ENCODE measurements around the gene SORBS2.
"Not testable (repeated sequence)": the region's sequence is repeated elsewhere in the genome, so short reads cannot be mapped to it uniquely, and the experiment has no call there.

Gene SORBS2

GRCh38 chr4:185811509-185812364, at the start of gene SORBS2:
Gene SORBS2 (minus strand): TSS chr4:185812194. CDS start chr4:185690571, 121,623 bp downstream.
- intact Hi-C loops (cut with micrococcal nuclease) = no loop called here
- no peaks in the 10 kb centered on the region for H3K4me1 Mint-ChIP-seq (ENCODE audit: low read depth)
- no peaks in the 10 kb centered on the region for H3K36me3 Mint-ChIP-seq (ENCODE audit: low read depth)
- H3K9me3 Mint-ChIP-seq = no peaks in the 10 kb centered on the region
- no peak within 1 kb of the TSS for H3K27ac Mint-ChIP-seq
- peaks cover 8% of the 10 kb centered on the region for H3K27me3 Mint-ChIP-seq
- H3K4me3 Mint-ChIP-seq = no peak within 1 kb of the TSS

DNA sequence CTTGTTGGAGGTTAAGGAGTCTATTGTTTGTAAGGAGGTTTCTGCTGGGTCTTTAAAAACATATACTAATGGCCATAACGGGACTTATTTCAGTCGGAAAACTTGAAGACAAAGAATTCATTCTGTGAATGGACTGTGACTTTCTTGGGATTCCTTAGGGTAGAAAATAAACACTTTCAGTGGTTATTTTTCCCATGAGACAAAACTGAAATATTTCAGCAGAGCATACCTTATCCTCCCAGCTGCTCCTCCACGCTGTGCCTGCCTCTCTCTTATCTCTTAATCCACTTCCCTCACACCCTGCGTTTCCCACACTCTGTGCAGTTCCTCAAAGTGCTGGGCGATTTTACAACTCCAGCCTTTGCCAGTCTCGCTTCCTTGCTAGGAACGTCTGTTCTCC, 47.1 kb upstream of the SORBS2 start:
- Mint-ChIP-seq H3K4me3 (no peak overlapping the region), H3K27ac (no peak overlapping the region), H3K9me3 (peaks cover 13% of the 10 kb centered on the region), H3K4me1 (ENCODE audit: low read depth) (no peaks in the 10 kb centered on the region), H3K27me3 (peaks cover 1% of the 10 kb centered on the region), H3K36me3 (ENCODE audit: low read depth) (no peaks in the 10 kb centered on the region)
- intact Hi-C loops (cut with micrococcal nuclease) = no loop called here

DNA sequence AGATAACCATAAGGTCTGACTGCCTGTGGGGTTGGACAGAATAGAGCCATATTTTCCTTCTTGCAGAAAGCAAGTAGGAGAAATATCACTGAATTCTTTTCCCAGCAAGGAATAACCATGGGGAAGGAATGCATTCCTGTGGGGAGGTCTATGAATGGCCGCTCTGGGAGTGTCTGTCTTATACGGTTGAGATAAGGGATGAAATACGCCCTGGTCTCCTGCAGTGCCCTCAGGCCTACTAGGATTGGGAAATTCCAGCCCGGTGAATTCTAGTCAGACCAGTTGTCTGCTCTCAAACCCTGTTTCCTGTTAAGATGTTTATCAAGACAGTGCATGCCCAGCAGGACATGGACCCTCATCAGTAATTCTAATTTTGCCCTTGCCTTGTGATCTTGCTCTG, 45.6 kb upstream of the SORBS2 start:
- H3K36me3 Mint-ChIP-seq (ENCODE audit: low read depth); intact Hi-C loops (cut with micrococcal nuclease); H3K4me3 Mint-ChIP-seq; H3K27ac Mint-ChIP-seq; H3K4me1 Mint-ChIP-seq (ENCODE audit: low read depth); H3K27me3 Mint-ChIP-seq: not testable (repeated sequence)
- H3K9me3 Mint-ChIP-seq = peaks cover 13% of the 10 kb centered on the region

DNA sequence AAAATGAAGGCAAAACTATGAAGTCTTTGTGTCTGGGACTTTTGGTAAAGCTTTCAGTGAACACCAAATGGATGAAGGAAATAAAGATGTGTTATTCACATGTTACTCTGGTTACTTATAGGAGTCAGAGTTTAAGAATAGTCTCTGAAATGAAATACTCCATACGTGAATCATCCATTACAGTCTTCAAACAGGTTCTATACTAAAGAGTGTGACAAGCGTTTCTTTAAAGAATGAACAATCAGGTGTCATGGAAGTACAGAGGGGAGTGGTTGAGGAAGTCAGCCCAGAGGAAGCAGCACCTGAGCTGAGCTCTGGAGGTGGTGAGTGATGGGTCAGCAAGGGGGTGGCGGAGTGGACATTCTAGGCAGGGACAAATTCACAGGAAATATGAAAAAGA, 41.8 kb upstream of the SORBS2 start:
- H3K27me3 Mint-ChIP-seq = no peaks in the 10 kb centered on the region
- peaks cover 13% of the 10 kb centered on the region for H3K9me3 Mint-ChIP-seq
- no peaks in the 10 kb centered on the region for H3K36me3 Mint-ChIP-seq (ENCODE audit: low read depth)
- intact Hi-C loops (cut with micrococcal nuclease) = no loop called here
- no peak overlapping the region for H3K4me3 Mint-ChIP-seq
- no peaks in the 10 kb centered on the region for H3K4me1 Mint-ChIP-seq (ENCODE audit: low read depth)
- H3K27ac Mint-ChIP-seq = no peak overlapping the region

DNA sequence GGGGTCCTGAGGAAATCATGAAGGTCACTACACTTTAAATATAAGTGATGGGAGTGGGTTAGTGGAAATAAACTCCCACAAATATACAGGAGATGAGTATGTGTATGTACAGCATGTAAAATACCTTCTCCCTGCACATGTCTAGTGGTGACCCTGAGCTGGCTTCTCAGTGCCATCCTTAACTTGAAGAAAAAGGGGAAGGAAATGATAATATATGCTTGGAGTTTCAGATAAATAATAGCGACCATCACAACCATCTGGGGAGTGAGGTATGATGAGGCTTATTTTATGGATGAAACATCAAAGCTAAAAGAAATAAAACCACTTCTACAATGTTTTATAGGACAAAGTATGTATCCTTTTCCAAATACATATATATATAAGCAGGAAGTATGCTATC, 41.0 kb upstream of the SORBS2 start:
- H3K4me3 Mint-ChIP-seq = no peak overlapping the region

GRCh38 chr4:185849664-185850550, 37.9 kb upstream of the SORBS2 start:
- H3K4me3 Mint-ChIP-seq = no peak overlapping the region
- H3K27me3 Mint-ChIP-seq = no peaks in the 10 kb centered on the region
- intact Hi-C loops (cut with micrococcal nuclease) = no loop called here
- no peak overlapping the region for H3K27ac Mint-ChIP-seq
- H3K9me3 Mint-ChIP-seq = no peaks in the 10 kb centered on the region
- no peaks in the 10 kb centered on the region for H3K4me1 Mint-ChIP-seq (ENCODE audit: low read depth)
- H3K36me3 Mint-ChIP-seq (ENCODE audit: low read depth) = no peaks in the 10 kb centered on the region

More for the DNA sequence above, 41.0 kb upstream of the SORBS2 start:
- Mint-ChIP-seq H3K9me3 (peaks cover 8% of the 10 kb centered on the region), H3K4me1 (ENCODE audit: low read depth) (no peaks in the 10 kb centered on the region), H3K27me3 (no peaks in the 10 kb centered on the region), H3K36me3 (ENCODE audit: low read depth) (no peaks in the 10 kb centered on the region), H3K27ac (no peak overlapping the region)
- intact Hi-C loops (cut with micrococcal nuclease) = no loop called here

DNA sequence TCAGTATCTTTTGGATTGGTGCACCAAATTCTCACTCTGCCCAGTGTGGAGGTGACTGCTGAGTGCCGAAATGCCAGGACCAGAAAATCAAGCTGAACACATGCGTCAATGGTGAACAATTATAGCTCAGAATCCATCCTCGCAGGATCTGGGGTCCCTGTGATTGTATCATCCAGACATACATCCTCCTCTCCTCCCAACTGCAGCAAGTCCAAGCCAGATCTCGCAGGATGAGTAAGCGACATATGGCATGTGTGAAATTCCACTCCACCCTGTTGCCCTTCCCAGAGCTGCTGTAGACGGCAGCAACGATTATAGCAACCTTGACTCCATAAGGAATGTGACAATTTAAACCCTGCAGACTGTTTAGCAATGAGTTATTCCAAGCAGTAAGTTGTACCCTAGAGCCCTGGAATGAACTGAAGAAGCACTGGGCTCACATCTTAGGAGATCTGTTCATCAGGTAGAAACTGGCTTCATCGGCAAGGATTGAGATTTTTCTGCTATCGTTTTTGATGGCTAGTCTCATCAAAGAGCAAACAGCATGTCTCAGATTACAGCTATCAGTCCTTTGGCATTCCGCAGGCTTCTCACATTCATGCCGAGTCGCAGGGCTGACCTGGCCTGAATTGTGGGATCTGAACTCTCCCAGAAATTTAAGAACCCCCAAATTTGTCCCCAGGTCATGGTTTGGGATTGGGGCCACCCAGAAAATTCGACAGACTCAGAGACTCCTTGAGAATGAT, 35.5 kb upstream of the SORBS2 start:
- H3K4me3 Mint-ChIP-seq = no peak overlapping the region
- H3K27me3 Mint-ChIP-seq = no peaks in the 10 kb centered on the region

GRCh38 chr4:185846505-185847150, 34.6 kb upstream of the SORBS2 start:
- Mint-ChIP-seq H3K4me3 (no peak overlapping the region), H3K4me1 (ENCODE audit: low read depth) (no peaks in the 10 kb centered on the region), H3K27ac (no peak overlapping the region), H3K9me3 (no peaks in the 10 kb centered on the region), H3K36me3 (ENCODE audit: low read depth) (no peaks in the 10 kb centered on the region), H3K27me3 (no peaks in the 10 kb centered on the region)
- intact Hi-C loops (cut with micrococcal nuclease) = no loop called here

More for the DNA sequence above, 35.5 kb upstream of the SORBS2 start:
- Mint-ChIP-seq H3K36me3 (ENCODE audit: low read depth) (no peaks in the 10 kb centered on the region), H3K27ac (no peak overlapping the region), H3K4me1 (ENCODE audit: low read depth) (no peaks in the 10 kb centered on the region), H3K9me3 (no peaks in the 10 kb centered on the region)
- intact Hi-C loops (cut with micrococcal nuclease) = no loop called here

DNA sequence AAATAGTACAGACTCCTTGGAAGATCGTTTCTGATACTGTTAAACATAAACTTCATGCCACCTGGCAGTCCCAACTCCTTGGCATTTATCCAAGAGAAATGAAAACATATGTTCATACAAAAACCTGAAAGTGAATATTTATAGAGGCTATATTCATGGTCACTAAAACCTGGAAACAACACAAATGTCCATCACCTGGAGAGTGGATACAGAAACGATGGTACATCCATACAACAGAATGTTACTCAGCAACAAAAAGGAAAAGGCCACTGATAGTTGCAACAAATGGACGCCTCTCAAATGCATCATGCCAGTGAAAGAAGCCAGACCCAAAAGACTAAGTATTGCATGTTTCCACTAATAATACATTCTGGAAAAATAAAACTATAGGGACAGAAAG, 34.0 kb upstream of the SORBS2 start:
- Mint-ChIP-seq H3K27me3 (no peaks in the 10 kb centered on the region), H3K27ac (no peak overlapping the region), H3K4me1 (ENCODE audit: low read depth) (no peaks in the 10 kb centered on the region), H3K4me3 (no peak overlapping the region), H3K9me3 (no peaks in the 10 kb centered on the region), H3K36me3 (ENCODE audit: low read depth) (no peaks in the 10 kb centered on the region)
- intact Hi-C loops (cut with micrococcal nuclease) = no loop called here

- H3K27ac Mint-ChIP-seq = no peak overlapping the region
- H3K36me3 Mint-ChIP-seq (ENCODE audit: low read depth) = no peaks in the 10 kb centered on the region
- no peak overlapping the region for H3K4me3 Mint-ChIP-seq
- no peaks in the 10 kb centered on the region for H3K9me3 Mint-ChIP-seq
- no peaks in the 10 kb centered on the region for H3K4me1 Mint-ChIP-seq (ENCODE audit: low read depth)
- intact Hi-C loops (cut with micrococcal nuclease) = no loop called here
- H3K27me3 Mint-ChIP-seq = no peaks in the 10 kb centered on the region
These were observed 29.5 kb upstream of the SORBS2 start for GRCh38 chr4:185841451-185841850.

DNA sequence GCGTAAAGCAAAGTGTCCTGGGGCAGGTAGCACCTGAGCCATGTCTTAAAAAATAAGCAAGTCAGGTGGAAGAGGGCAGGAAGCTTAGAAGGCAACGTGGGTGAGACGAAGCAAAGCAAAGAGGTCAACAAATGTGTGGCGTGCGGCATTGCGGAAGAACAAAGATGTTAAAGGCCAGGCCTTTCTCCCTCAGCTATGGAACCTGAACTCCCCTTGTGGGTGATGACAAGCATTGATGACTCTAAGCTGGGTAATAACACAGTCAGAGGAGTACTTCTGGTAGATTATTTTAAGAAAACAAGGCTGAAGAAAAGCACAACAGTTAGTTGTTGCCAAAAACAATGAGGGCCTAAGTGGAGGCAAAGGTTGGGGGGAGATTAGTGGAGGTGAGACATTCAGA, 29.0 kb upstream of the SORBS2 start:
- H3K4me3 Mint-ChIP-seq = no peak overlapping the region
- no peaks in the 10 kb centered on the region for H3K27me3 Mint-ChIP-seq
- no peaks in the 10 kb centered on the region for H3K9me3 Mint-ChIP-seq
- intact Hi-C loops (cut with micrococcal nuclease) = no loop called here
- no peaks in the 10 kb centered on the region for H3K4me1 Mint-ChIP-seq (ENCODE audit: low read depth)
- no peaks in the 10 kb centered on the region for H3K36me3 Mint-ChIP-seq (ENCODE audit: low read depth)
- H3K27ac Mint-ChIP-seq = no peak overlapping the region

- no peak overlapping the region for H3K27ac Mint-ChIP-seq
- H3K36me3 Mint-ChIP-seq (ENCODE audit: low read depth) = no peaks in the 10 kb centered on the region
- H3K9me3 Mint-ChIP-seq = no peaks in the 10 kb centered on the region
- intact Hi-C loops (cut with micrococcal nuclease) = no loop called here
- no peak overlapping the region for H3K4me3 Mint-ChIP-seq
- H3K27me3 Mint-ChIP-seq = no peaks in the 10 kb centered on the region
- no peaks in the 10 kb centered on the region for H3K4me1 Mint-ChIP-seq (ENCODE audit: low read depth)
These were observed 28.2 kb upstream of the SORBS2 start for GRCh38 chr4:185840201-185840600.

DNA sequence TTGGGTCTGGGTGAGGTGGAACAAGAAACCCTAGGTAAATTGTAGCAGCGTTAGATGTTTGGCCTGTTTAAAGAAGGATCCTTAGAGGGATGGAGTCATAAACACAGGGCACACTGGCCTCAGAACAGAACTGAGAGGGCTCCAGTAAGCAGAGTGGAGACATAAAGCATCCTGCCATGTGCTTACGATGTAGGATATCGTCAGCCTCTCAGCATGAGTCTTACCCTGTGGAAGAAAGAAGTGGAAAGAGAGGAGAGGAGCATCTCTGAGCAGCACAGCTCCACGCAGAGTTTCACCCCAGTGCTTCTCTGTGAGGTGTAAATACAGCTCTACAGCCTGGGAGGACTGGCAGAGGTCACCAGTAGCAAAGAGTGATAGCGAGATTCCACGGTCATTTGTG, 27.8 kb upstream of the SORBS2 start:
- H3K4me3 Mint-ChIP-seq = no peak overlapping the region
- H3K4me1 Mint-ChIP-seq (ENCODE audit: low read depth) = no peaks in the 10 kb centered on the region
- H3K9me3 Mint-ChIP-seq = no peaks in the 10 kb centered on the region
- H3K36me3 Mint-ChIP-seq (ENCODE audit: low read depth) = no peaks in the 10 kb centered on the region
- peaks cover 4% of the 10 kb centered on the region for H3K27me3 Mint-ChIP-seq
- H3K27ac Mint-ChIP-seq = no peak overlapping the region
- intact Hi-C loops (cut with micrococcal nuclease) = no loop called here

Measured in dendritic cell treated with granulocyte-macrophage colony-stimulating factor and Interleukin-4, amounts not matched to agents 40 ng/mL and 50 ng/mL, for 4 days (primary cell).